MM.1S (cell line): ENCODE results near the gene STX7.

Experiments used
- DNase-seq: peaks from one replicate; pipeline ENCODE4 v3.0.0-alpha.2; 2015
- H2AFZ ChIP-seq: fragments of 300-600 bp; sonication (generic); 2 replicates; pipeline ENCODE4 v1.6.0; 2016; ENCODE audit warnings: antibody characterized with exemption, low read length
- H3F3A ChIP-seq: fragments of 300-600 bp; sonication (generic); 2 replicates; pipeline ENCODE4 v1.6.1; 2016; ENCODE audit warnings: mild to moderate bottlenecking, antibody characterized with exemption, low read length, moderate library complexity, mixed read lengths; ENCODE audit not compliant: insufficient read depth
- H3K27ac ChIP-seq: fragments of 300-600 bp; sonication (generic); 2 replicates; pipeline ENCODE4 v1.5.1; 2016; ENCODE audit warnings: mild to moderate bottlenecking, low read length
- H3K27me3 ChIP-seq: fragments of 300-600 bp; sonication (generic); replicated peaks from 2 replicates; pipeline ENCODE4 v1.6.0; 2016; ENCODE audit warnings: low read length; ENCODE audit not compliant: insufficient read depth
- H3K36me3 ChIP-seq: fragments of 300-600 bp; sonication (generic); replicated peaks from 2 replicates; pipeline ENCODE4 v1.6.1; 2016; ENCODE audit warnings: mild to moderate bottlenecking, low read length, mixed read lengths; ENCODE audit not compliant: insufficient read depth
- H3K4me1 ChIP-seq: fragments of 300-600 bp; sonication (generic); 2 replicates; pipeline ENCODE4 v1.6.1; 2016; ENCODE audit warnings: low read length, mixed read lengths
- H3K4me2 ChIP-seq: fragments of 300-600 bp; sonication (generic); 2 replicates; pipeline ENCODE4 v1.6.0; 2016; ENCODE audit warnings: low read depth, low read length
- H3K4me3 ChIP-seq: fragments of 300-600 bp; sonication (generic); 2 replicates; pipeline ENCODE4 v1.5.1; 2016; ENCODE audit warnings: low read length, mixed read lengths
- H3K79me2 ChIP-seq: fragments of 300-600 bp; sonication (generic); 2 replicates; pipeline ENCODE4 v1.6.1; 2016; ENCODE audit warnings: mixed run types, low read length, mixed read lengths
- H3K9ac ChIP-seq: fragments of 300-600 bp; sonication (generic); 2 replicates; pipeline ENCODE4 v1.6.1; 2016; ENCODE audit warnings: low read length, mixed read lengths
- H3K9me2 ChIP-seq: fragments of 300-600 bp; sonication (generic); replicated peaks from 2 replicates; pipeline ENCODE4 v1.6.1; 2016; ENCODE audit warnings: mild to moderate bottlenecking, low read length, mixed read lengths; ENCODE audit not compliant: insufficient read depth
- H3K9me3 ChIP-seq: fragments of 300-600 bp; sonication (generic); replicated peaks from 2 replicates; pipeline ENCODE4 v1.6.1; 2016; ENCODE audit warnings: mild to moderate bottlenecking, low read length, mixed read lengths; ENCODE audit not compliant: insufficient read depth
- H4K20me1 ChIP-seq: fragments of 300-600 bp; sonication (generic); 2 replicates; pipeline ENCODE4 v1.6.1; 2016; ENCODE audit warnings: mild to moderate bottlenecking, low read length, moderate library complexity, mixed read lengths; ENCODE audit not compliant: insufficient read depth
- CTCF ChIP-seq: fragments of 300-600 bp; sonication (generic); IDR thresholded peaks from 2 replicates; pipeline ENCODE4 v1.5.1; 2016; ENCODE audit warnings: antibody characterized with exemption, low read length, mixed read lengths
- EZH2 ChIP-seq: fragments of 300-600 bp; sonication (generic); optimal IDR thresholded peaks from 2 replicates; pipeline ENCODE3; 2017; ENCODE audit warnings: low read depth, mild to moderate bottlenecking, antibody characterized with exemption, low read length, mixed read lengths
- EZH2phosphoT487 ChIP-seq: fragments of 300-600 bp; sonication (generic); IDR thresholded peaks from 2 replicates; pipeline ENCODE4 v1.6.1; 2018; ENCODE audit warnings: antibody characterized with exemption, low read length

The STX7 gene

GRCh38 chr6:132524646-132525045, 11.7 kb upstream of the STX7 start:
- no peak overlapping the region for H3K4me3 ChIP-seq
- no peak overlapping the region for H3K9ac ChIP-seq
- no peak overlapping the region for H2AFZ ChIP-seq
- H3K36me3 ChIP-seq: no peaks in the 10 kb centered on the region
- H3K9me3 ChIP-seq: no peaks in the 10 kb centered on the region
- H3F3A ChIP-seq: no peaks in the 10 kb centered on the region
- no peaks in the 10 kb centered on the region for H3K79me2 ChIP-seq
- no peak overlapping the region for H3K4me2 ChIP-seq
- H3K27me3 ChIP-seq: no peaks in the 10 kb centered on the region
- no peaks in the 10 kb centered on the region for H4K20me1 ChIP-seq
- no peaks in the 10 kb centered on the region for H3K4me1 ChIP-seq
- H3K27ac ChIP-seq: no peak overlapping the region
- no peaks in the 10 kb centered on the region for H3K9me2 ChIP-seq
- TF ChIP-seq CTCF (no peak), EZH2 (no peak), EZH2phosphoT487 (no peak)
- DNase-seq: no peak

- Histone ChIP-seq H3K4me3 (no peak overlapping the region), H2AFZ (no peak overlapping the region), H3K27ac (no peak overlapping the region), H3K4me2 (no peak overlapping the region), H3F3A (no peaks in the 10 kb centered on the region), H3K27me3 (no peaks in the 10 kb centered on the region), H3K9me2 (no peaks in the 10 kb centered on the region), H4K20me1 (no peaks in the 10 kb centered on the region), H3K4me1 (no peaks in the 10 kb centered on the region), H3K9ac (no peak overlapping the region), H3K9me3 (no peaks in the 10 kb centered on the region), H3K79me2 (no peaks in the 10 kb centered on the region), H3K36me3 (no peaks in the 10 kb centered on the region)
- DNase-seq: no peak
- no peak for TF ChIP-seq EZH2
- no peak for TF ChIP-seq EZH2phosphoT487
Observed at GRCh38 chr6:132520953-132521352, 8.0 kb upstream of the STX7 start.

- H3K4me2 ChIP-seq: peak overlapping the region; percentile 92
- no peak overlapping the region for H3K4me3 ChIP-seq
- H3F3A ChIP-seq: peaks cover 27% of the 10 kb centered on the region
- H4K20me1 ChIP-seq: no peaks in the 10 kb centered on the region
- H3K9me3 ChIP-seq: no peaks in the 10 kb centered on the region
- DNase-seq: no peak
- H3K9ac ChIP-seq: no peak overlapping the region
- no peak for TF ChIP-seq EZH2
- no peak for TF ChIP-seq CTCF
- TF ChIP-seq EZH2phosphoT487: no peak
- H3K79me2 ChIP-seq: peaks cover 22% of the 10 kb centered on the region
- H3K4me1 ChIP-seq: peaks cover 36% of the 10 kb centered on the region
- no peaks in the 10 kb centered on the region for H3K36me3 ChIP-seq
- no peaks in the 10 kb centered on the region for H3K9me2 ChIP-seq
- no peaks in the 10 kb centered on the region for H3K27me3 ChIP-seq
- peak overlapping the region; percentile 41; the same call in 1 of the 2 replicates for H2AFZ ChIP-seq
- no peak overlapping the region for H3K27ac ChIP-seq
Observed at GRCh38 chr6:132515386-132515785, 2.5 kb upstream of the STX7 start.

GRCh38 chr6:132513831-132514545, 1.1 kb upstream of the STX7 start:
- H3K9me3 ChIP-seq: no peaks in the 10 kb centered on the region
- peak overlapping the region; percentile 92 for H2AFZ ChIP-seq
- H3K27me3 ChIP-seq: no peaks in the 10 kb centered on the region
- H3F3A ChIP-seq: peaks cover 27% of the 10 kb centered on the region
- peak overlapping the region; percentile 74 for H3K27ac ChIP-seq
- no peaks in the 10 kb centered on the region for H3K9me2 ChIP-seq
- H3K36me3 ChIP-seq: no peaks in the 10 kb centered on the region
- no peaks in the 10 kb centered on the region for H4K20me1 ChIP-seq
- TF ChIP-seq CTCF (no peak), EZH2phosphoT487 (no peak), EZH2 (no peak)
- peak; percentile 39 for DNase-seq
- peaks cover 36% of the 10 kb centered on the region for H3K4me1 ChIP-seq
- peaks cover 35% of the 10 kb centered on the region for H3K79me2 ChIP-seq
- peak overlapping the region; percentile 65; the same call in 1 of the 2 replicates for H3K9ac ChIP-seq
- peak overlapping the region; percentile 90 for H3K4me3 ChIP-seq
- H3K4me2 ChIP-seq: peak overlapping the region; percentile 92
